Thyroid gland (tissue), 4 donors: ENCODE results near the gene RNF220.

ENCODE experiments used
- POLR2A ChIP-seq, 2 donors: fragments of 450-650 bp; IDR thresholded peaks; one replicate each; pipeline ENCODE4 v1.6.1; 2017; ENCODE audit warnings: antibody characterized with exemption in 2 of 2, mild to moderate bottlenecking in 2 of 2, moderate library complexity in 1 of 2
- TF ChIP-seq, protein P1 (sequence below), 6 experiments: fragments of 200-600 bp in 3 of 6; fragments of 450-650 bp in 3 of 6; sonication (generic) in 3 of 6; IDR thresholded peaks; one replicate each; pipeline ENCODE4 v1.5.1; 2016 to 2019; ENCODE audit warnings: antibody characterized with exemption in 6 of 6, mild to moderate bottlenecking in 2 of 6, inconsistent platforms in 1 of 6, moderate library complexity in 1 of 6

GRCh38 chr1:44698138-44698537, 293.1 kb downstream of the RNF220 start:
- TF ChIP-seq, protein P1, sequence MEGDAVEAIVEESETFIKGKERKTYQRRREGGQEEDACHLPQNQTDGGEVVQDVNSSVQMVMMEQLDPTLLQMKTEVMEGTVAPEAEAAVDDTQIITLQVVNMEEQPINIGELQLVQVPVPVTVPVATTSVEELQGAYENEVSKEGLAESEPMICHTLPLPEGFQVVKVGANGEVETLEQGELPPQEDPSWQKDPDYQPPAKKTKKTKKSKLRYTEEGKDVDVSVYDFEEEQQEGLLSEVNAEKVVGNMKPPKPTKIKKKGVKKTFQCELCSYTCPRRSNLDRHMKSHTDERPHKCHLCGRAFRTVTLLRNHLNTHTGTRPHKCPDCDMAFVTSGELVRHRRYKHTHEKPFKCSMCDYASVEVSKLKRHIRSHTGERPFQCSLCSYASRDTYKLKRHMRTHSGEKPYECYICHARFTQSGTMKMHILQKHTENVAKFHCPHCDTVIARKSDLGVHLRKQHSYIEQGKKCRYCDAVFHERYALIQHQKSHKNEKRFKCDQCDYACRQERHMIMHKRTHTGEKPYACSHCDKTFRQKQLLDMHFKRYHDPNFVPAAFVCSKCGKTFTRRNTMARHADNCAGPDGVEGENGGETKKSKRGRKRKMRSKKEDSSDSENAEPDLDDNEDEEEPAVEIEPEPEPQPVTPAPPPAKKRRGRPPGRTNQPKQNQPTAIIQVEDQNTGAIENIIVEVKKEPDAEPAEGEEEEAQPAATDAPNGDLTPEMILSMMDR (IDR thresholded peaks at IDR 0.05) = no peak
- no peak for TF ChIP-seq POLR2A (IDR thresholded peaks at IDR 0.05)
